HG03139 (cell line): ENCODE data around the gene DUSP22.
"Not testable (repeated sequence)": the region's sequence is repeated elsewhere in the genome, so short reads cannot be mapped to it uniquely, and the experiment has no call there.

Experiments used
- ATAC-seq: cut with Tn5 transposase; IDR thresholded peaks from one replicate; pipeline ENCODE4 v1.9.1; 2021; ENCODE audit not compliant: unreplicated experiment

Gene DUSP22

GRCh38 chr6:291697-292505 lies at the start of gene DUSP22:
DUSP22 (plus strand) TSS chr6:292487; CDS start chr6:292540, 53 bp downstream.
- peak; percentile 29 for ATAC-seq

GRCh38 chr6:246352-246751 lies 45.9 kb upstream of the DUSP22 start:
- ATAC-seq = no peak

- ATAC-seq = no peak
These were observed 44.9 kb upstream of the DUSP22 start for GRCh38 chr6:247351-247750.

- ATAC-seq = not testable (repeated sequence)
These were observed 44.2 kb upstream of the DUSP22 start for GRCh38 chr6:248046-248445.

GRCh38 chr6:250676-251075 lies 41.6 kb upstream of the DUSP22 start:
- ATAC-seq = no peak

- no peak for ATAC-seq
These were observed 40.4 kb upstream of the DUSP22 start for GRCh38 chr6:251920-252319.

- no peak for ATAC-seq
These were observed 39.3 kb upstream of the DUSP22 start for GRCh38 chr6:252775-253535.

GRCh38 chr6:254016-254415 lies 38.3 kb upstream of the DUSP22 start:
- no peak for ATAC-seq

GRCh38 chr6:255041-255750 lies 37.1 kb upstream of the DUSP22 start:
- ATAC-seq = no peak

GRCh38 chr6:255751-256083 lies 36.6 kb upstream of the DUSP22 start:
- ATAC-seq = no peak

- no peak for ATAC-seq
These were observed 36.1 kb upstream of the DUSP22 start for GRCh38 chr6:256169-256568.

- ATAC-seq = no peak
These were observed 35.1 kb upstream of the DUSP22 start for GRCh38 chr6:257031-257725.

- peak; percentile 53 for ATAC-seq
These were observed 34.5 kb upstream of the DUSP22 start for GRCh38 chr6:257774-258173.

GRCh38 chr6:259316-259715 lies 33.0 kb upstream of the DUSP22 start:
- no peak for ATAC-seq

- peak; percentile 70 for ATAC-seq
These were observed 32.3 kb upstream of the DUSP22 start for GRCh38 chr6:259901-260508.

- no peak for ATAC-seq
These were observed 27.7 kb upstream of the DUSP22 start for GRCh38 chr6:264626-265025.

GRCh38 chr6:268394-268935 lies 23.8 kb upstream of the DUSP22 start:
- ATAC-seq = no peak

GRCh38 chr6:273551-274058 lies 18.7 kb upstream of the DUSP22 start:
- ATAC-seq = no peak

GRCh38 chr6:277746-278145 lies 14.5 kb upstream of the DUSP22 start:
- ATAC-seq = no peak

GRCh38 chr6:278494-278893 lies 13.8 kb upstream of the DUSP22 start:
- no peak for ATAC-seq
